ENCODE measurements around the gene SIRPA. TPM values are rescaled to one million over a fixed set of nuclear protein-coding genes. Genes with fewer than 3 reads are reported as not detected.

Gene SIRPA
- total and polyA plus RNA-seq, 12 donors: 9.7 to 45.8 (median 24.8) TPM

DNA sequence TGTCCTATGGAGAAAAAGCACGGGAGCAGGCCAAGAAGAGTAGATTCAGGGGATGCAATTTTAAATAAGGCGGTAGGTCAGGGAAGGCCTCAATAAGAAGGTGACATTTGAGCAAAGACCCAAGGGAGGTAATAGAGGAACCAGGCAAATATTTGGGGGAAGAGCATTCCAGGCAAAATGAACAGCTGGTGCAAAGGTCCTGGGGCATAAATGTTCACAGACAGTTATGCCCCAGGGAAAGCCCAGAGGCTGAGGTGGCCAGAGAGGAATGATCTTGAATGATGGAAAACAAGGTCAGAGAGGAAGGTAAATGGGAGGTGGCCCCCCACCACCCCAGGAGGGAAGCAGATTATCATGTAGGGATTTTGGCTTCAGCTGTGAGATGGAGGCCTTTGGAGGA lies 47.4 kb upstream of the SIRPA start:
- WGBS, 2 donors: 94 to 95% methylated on average over 2 of the region's 2 CpGs
- ATAC-seq (no peak), DNase-seq (no peak)
- Histone ChIP-seq H3K36me3 (no peaks in the 10 kb centered on the region), H3K9me3 (peaks cover 0 to 14% (median 0%) of the 10 kb centered on the region in 11 donors), H3K4me3 (no peak overlapping the region), H3K27me3 (peaks cover 0 to 3% (median 0%) of the 10 kb centered on the region in 7 donors), H3K4me1 (peaks cover 0 to 56% (median 0%) of the 10 kb centered on the region in 9 donors), H3K27ac (no peak overlapping the region)
- intact Hi-C loops (cut with DNase I): no loop called here
- TF ChIP-seq, protein P1, sequence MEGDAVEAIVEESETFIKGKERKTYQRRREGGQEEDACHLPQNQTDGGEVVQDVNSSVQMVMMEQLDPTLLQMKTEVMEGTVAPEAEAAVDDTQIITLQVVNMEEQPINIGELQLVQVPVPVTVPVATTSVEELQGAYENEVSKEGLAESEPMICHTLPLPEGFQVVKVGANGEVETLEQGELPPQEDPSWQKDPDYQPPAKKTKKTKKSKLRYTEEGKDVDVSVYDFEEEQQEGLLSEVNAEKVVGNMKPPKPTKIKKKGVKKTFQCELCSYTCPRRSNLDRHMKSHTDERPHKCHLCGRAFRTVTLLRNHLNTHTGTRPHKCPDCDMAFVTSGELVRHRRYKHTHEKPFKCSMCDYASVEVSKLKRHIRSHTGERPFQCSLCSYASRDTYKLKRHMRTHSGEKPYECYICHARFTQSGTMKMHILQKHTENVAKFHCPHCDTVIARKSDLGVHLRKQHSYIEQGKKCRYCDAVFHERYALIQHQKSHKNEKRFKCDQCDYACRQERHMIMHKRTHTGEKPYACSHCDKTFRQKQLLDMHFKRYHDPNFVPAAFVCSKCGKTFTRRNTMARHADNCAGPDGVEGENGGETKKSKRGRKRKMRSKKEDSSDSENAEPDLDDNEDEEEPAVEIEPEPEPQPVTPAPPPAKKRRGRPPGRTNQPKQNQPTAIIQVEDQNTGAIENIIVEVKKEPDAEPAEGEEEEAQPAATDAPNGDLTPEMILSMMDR (IDR thresholded peaks at IDR 0.05): no peak

DNA sequence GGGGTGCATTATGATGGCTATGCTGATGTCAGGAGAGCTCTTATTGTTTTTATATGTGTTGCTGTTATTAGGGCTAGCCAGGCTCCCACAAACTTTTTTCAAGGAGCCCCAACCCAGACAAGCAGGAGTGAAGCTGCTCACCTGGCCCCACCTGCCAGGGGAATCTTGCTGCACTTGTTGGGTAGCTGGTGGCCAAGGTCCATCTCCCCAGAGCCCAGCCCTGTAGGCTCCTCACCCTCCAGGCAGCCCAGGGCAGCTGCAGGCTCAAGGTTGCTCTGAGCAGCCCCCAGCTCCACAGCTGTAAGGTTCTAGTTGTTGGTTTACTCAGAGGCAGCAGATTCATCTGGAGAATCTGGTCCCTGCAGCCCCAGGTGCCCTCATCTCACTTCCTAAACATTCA lies 46.8 kb upstream of the SIRPA start:
- H3K9me3 ChIP-seq: peaks cover 0 to 14% (median 0%) of the 10 kb centered on the region in 11 donors
- no peak overlapping the region for H3K4me3 ChIP-seq
- TF ChIP-seq, protein P1 (IDR thresholded peaks at IDR 0.05): no peak
- H3K27ac ChIP-seq: no peak overlapping the region
- H3K4me1 ChIP-seq: peaks cover 0 to 54% (median 0%) of the 10 kb centered on the region in 9 donors
- peaks cover 0 to 3% (median 0%) of the 10 kb centered on the region in 7 donors for H3K27me3 ChIP-seq
- no peaks in the 10 kb centered on the region for H3K36me3 ChIP-seq
- DNase-seq: no peak
- ATAC-seq: no peak
- intact Hi-C loops (cut with DNase I): no loop called here

DNA sequence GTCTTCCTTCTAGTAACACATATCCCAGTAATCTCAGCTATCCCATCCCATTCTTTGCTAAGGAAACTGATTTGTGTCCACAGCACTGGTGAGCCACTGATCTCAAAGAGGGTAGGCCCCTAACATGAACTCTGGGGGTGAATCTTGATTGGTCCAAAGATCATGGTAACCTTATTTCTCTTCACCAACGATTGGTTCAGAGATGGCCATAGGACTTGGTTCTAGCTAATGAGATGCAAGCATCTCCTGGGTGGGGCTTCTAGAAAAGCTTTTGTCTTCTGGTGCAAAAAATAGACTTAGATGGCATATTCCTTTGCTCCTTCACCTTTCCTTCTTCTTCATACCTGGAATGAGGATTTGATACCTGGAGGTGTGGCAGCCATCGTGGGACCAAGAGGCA lies 43.8 kb upstream of the SIRPA start:
- 88 to 95% methylated on average over 2 of the region's 2 CpGs for WGBS, 2 donors
- intact Hi-C loops (cut with DNase I): no loop called here
- H3K36me3 ChIP-seq: no peaks in the 10 kb centered on the region

DNA sequence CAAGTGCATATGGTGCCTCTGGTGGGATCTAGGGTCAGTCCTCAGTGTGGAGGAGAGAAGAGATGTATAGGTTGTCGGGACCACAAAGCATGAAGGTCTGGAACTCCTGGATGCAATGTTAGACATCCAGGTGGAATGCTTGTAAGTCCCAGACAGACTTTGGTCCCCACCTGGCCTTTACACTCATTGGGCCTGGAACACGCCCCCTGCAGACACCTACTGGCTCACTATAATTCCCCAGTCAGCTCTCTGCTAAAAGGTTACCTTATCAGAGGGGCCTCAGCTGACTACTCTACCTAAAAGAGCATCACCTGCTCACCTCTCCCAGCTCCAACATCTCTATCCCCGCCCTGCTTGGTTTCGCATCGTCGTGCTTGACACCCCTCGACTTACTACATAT lies 41.7 kb upstream of the SIRPA start:
- Histone ChIP-seq H3K36me3 (no peaks in the 10 kb centered on the region), H3K4me1 (peaks cover 0 to 41% (median 0%) of the 10 kb centered on the region in 9 donors), H3K4me3 (no peak overlapping the region), H3K27ac (no peak overlapping the region), H3K9me3 (no peaks in the 10 kb centered on the region), H3K27me3 (peaks cover 0 to 3% (median 0%) of the 10 kb centered on the region in 7 donors)
- intact Hi-C loops (cut with DNase I): no loop called here
- WGBS, 2 donors: 80 to 99% methylated on average over 7 of the region's 7 CpGs
- TF ChIP-seq, protein P1 (IDR thresholded peaks at IDR 0.05): no peak
- DNase-seq: no peak
- ATAC-seq: no peak

More for the DNA sequence above, 43.8 kb upstream of the SIRPA start:
- peak overlapping the region in 2 of 10 donors; percentile 1 to 61 for H3K27ac ChIP-seq
- ATAC-seq (no peak), DNase-seq (no peak)
- TF ChIP-seq, protein P1 (IDR thresholded peaks at IDR 0.05): no peak
- no peak overlapping the region for H3K4me3 ChIP-seq
- peaks cover 0 to 3% (median 0%) of the 10 kb centered on the region in 7 donors for H3K27me3 ChIP-seq
- H3K4me1 ChIP-seq: peaks cover 0 to 28% (median 0%) of the 10 kb centered on the region in 9 donors
- peaks cover 0 to 14% (median 0%) of the 10 kb centered on the region in 11 donors for H3K9me3 ChIP-seq
